WTC11 (cell line): ENCODE measurements around the gene CEP250. TPM values are rescaled to one million over a fixed set of nuclear protein-coding genes. Genes with fewer than 3 reads are reported as not detected.

Experiments used
- CREM ChIP-seq: sonication (generic); formaldehyde crosslinking; IDR thresholded peaks from 2 replicates; pipeline ENCODE4 v1.8.1; 2022; ENCODE audit warnings: mild to moderate bottlenecking, missing genetic modification reagents, moderate library complexity
- FOXP4 ChIP-seq: sonication (generic); formaldehyde crosslinking; IDR thresholded peaks from 2 replicates; pipeline ENCODE4 v1.8.0; 2022; ENCODE audit warnings: mild to moderate bottlenecking, missing genetic modification reagents
- HMGA2 ChIP-seq: fragments of 250-450 bp; sonication (Bioruptor Pico); IDR thresholded peaks from 2 replicates; pipeline ENCODE4 v1.4.0; 2021; ENCODE audit warnings: mild to moderate bottlenecking, moderate library complexity
- NR1H2 ChIP-seq: sonication (generic); formaldehyde crosslinking; IDR thresholded peaks from 2 replicates; pipeline ENCODE4 v1.9.0; 2021; ENCODE audit warnings: mild to moderate bottlenecking, moderate library complexity, missing genetic modification reagents
- NR2C2 ChIP-seq: sonication (generic); formaldehyde crosslinking; IDR thresholded peaks from 2 replicates; pipeline ENCODE4 v1.8.0; 2022; ENCODE audit warnings: mild to moderate bottlenecking, missing genetic modification reagents
- SOX15 ChIP-seq: fragments of 250-450 bp; sonication (Bioruptor Pico); IDR thresholded peaks from 2 replicates; pipeline ENCODE4 v1.9.0; 2021; ENCODE audit warnings: mild to moderate bottlenecking
- ZNF219 ChIP-seq: sonication (generic); formaldehyde crosslinking; IDR thresholded peaks from 2 replicates; pipeline ENCODE4 v1.8.0; 2023; ENCODE audit warnings: missing genetic modification reagents, mild to moderate bottlenecking, borderline replicate concordance
- microRNA-seq: library from miRNA; unstranded; fragments of <30 nt; microRNA quantifications from one replicate; pipeline ENCODE4 v1.2.0, GENCODE V29; 2022; ENCODE audit warnings: borderline number of aligned reads
- total RNA-seq: library from RNA; stranded (reverse); gene quantifications from 3 replicates; pipeline ENCODE4 v1.2.3, GENCODE V29; 2021
- TF ChIP-seq, protein P1 (sequence below): sonication (generic); formaldehyde crosslinking; IDR thresholded peaks from 2 replicates; pipeline ENCODE4 v1.8.1; 2023; ENCODE audit warnings: mild to moderate bottlenecking, missing genetic modification reagents, borderline replicate concordance
- TF ChIP-seq, protein P2 (sequence below): sonication (generic); formaldehyde crosslinking; IDR thresholded peaks from 2 replicates; pipeline ENCODE4 v1.8.1; 2022; ENCODE audit warnings: mild to moderate bottlenecking, moderate library complexity, missing genetic modification reagents

CEP250 gene
- total RNA-seq, 1 experiment from 2014 or later = 63.1 TPM

- TF ChIP-seq, protein P1, sequence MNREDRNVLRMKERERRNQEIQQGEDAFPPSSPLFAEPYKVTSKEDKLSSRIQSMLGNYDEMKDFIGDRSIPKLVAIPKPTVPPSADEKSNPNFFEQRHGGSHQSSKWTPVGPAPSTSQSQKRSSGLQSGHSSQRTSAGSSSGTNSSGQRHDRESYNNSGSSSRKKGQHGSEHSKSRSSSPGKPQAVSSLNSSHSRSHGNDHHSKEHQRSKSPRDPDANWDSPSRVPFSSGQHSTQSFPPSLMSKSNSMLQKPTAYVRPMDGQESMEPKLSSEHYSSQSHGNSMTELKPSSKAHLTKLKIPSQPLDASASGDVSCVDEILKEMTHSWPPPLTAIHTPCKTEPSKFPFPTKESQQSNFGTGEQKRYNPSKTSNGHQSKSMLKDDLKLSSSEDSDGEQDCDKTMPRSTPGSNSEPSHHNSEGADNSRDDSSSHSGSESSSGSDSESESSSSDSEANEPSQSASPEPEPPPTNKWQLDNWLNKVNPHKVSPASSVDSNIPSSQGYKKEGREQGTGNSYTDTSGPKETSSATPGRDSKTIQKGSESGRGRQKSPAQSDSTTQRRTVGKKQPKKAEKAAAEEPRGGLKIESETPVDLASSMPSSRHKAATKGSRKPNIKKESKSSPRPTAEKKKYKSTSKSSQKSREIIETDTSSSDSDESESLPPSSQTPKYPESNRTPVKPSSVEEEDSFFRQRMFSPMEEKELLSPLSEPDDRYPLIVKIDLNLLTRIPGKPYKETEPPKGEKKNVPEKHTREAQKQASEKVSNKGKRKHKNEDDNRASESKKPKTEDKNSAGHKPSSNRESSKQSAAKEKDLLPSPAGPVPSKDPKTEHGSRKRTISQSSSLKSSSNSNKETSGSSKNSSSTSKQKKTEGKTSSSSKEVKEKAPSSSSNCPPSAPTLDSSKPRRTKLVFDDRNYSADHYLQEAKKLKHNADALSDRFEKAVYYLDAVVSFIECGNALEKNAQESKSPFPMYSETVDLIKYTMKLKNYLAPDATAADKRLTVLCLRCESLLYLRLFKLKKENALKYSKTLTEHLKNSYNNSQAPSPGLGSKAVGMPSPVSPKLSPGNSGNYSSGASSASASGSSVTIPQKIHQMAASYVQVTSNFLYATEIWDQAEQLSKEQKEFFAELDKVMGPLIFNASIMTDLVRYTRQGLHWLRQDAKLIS (CRISPR knock-in tag) = no peak
- TF ChIP-seq HMGA2 (CRISPR knock-in tag) = no peak
- no peak for TF ChIP-seq SOX15 (CRISPR knock-in tag)
- TF ChIP-seq FOXP4 (CRISPR knock-in tag) = no peak
- no peak for TF ChIP-seq NR1H2 (CRISPR knock-in tag)
- TF ChIP-seq NR2C2 (CRISPR knock-in tag) = no peak
- no peak for TF ChIP-seq ZNF219
- no peak for TF ChIP-seq CREM (CRISPR knock-in tag)
- TF ChIP-seq, protein P2, sequence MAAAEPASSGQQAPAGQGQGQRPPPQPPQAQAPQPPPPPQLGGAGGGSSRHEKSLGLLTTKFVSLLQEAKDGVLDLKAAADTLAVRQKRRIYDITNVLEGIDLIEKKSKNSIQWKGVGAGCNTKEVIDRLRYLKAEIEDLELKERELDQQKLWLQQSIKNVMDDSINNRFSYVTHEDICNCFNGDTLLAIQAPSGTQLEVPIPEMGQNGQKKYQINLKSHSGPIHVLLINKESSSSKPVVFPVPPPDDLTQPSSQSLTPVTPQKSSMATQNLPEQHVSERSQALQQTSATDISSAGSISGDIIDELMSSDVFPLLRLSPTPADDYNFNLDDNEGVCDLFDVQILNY (CRISPR knock-in tag) = no peak
Observed at GRCh38 chr20:35568645-35569044, 113.2 kb downstream of the CEP250 start (continued).

Small RNA genes lying within 50 kb of the gene (microRNA-seq; reads per million reads assigned to microRNA genes)
- gene MIR1289-1 = not detected

Other genes with a start within 250 kb of the CEP250 start
- 6.6 to 16.8 TPM (median 7.2 TPM) in 3 replicates for gene MMP24, start 228.9 kb upstream of the CEP250 start, total RNA-seq
- 44.0 to 50.6 TPM (median 44.9 TPM) in 3 replicates for gene MMP24OS, start 177.5 kb upstream of the CEP250 start, total RNA-seq
- 130 to 157 TPM (median 133 TPM) in 3 replicates for gene EIF6, start 170.8 kb upstream of the CEP250 start, total RNA-seq
- not detected in 3 replicates for gene FAM83C, start 163.2 kb upstream of the CEP250 start, total RNA-seq
- gene UQCC1, start 43.6 kb upstream of the CEP250 start, total RNA-seq = 73.5 to 76.8 TPM (median 75.9 TPM) in 3 replicates
- gene GDF5, start 17.4 kb upstream of the CEP250 start, total RNA-seq = 0.07 TPM in 1 of 3 replicates, not detected in the others
- gene C20orf173, start 74.1 kb downstream of the CEP250 start, total RNA-seq = not detected in 3 replicates
- gene ERGIC3, start 86.5 kb downstream of the CEP250 start, total RNA-seq = 168 to 181 TPM (median 179 TPM) in 3 replicates
- gene SPAG4, start 160.2 kb downstream of the CEP250 start, total RNA-seq = 3.5 to 8.6 TPM (median 8.4 TPM) in 3 replicates
- gene CPNE1, start 209.3 kb downstream of the CEP250 start, total RNA-seq = 287 to 312 TPM (median 299 TPM) in 3 replicates
- 125 to 163 TPM (median 160 TPM) in 3 replicates for gene RBM12, start 209.3 kb downstream of the CEP250 start, total RNA-seq
- 36.1 to 39.8 TPM (median 36.8 TPM) in 3 replicates for gene NFS1, start 243.8 kb downstream of the CEP250 start, total RNA-seq
- 213 to 249 TPM (median 245 TPM) in 3 replicates for gene ROMO1, start 243.8 kb downstream of the CEP250 start, total RNA-seq